Superior temporal gyrus (tissue), 1 donor: ENCODE measurements around the gene FAM236D.
"Not testable (repeated sequence)": the region's sequence is repeated elsewhere in the genome, so short reads cannot be mapped to it uniquely, and the experiment has no call there.

Experiments used
- DNase-seq: peaks from one replicate; pipeline ENCODE4 v3.0.0-alpha.2; 2016; ENCODE audit errors: extremely low spot score

FAM236D gene

GRCh38 chrX:72808110-72808509 is at the start of gene FAM236D:
Gene FAM236D (minus strand): TSS chrX:72808210. CDS start chrX:72808110, 100 bp downstream.
- not testable (repeated sequence) for DNase-seq

GRCh38 chrX:72837532-72837931 is 29.5 kb upstream of the FAM236D start:
- DNase-seq = not testable (repeated sequence)

- not testable (repeated sequence) for DNase-seq
Observed at GRCh38 chrX:72830701-72831100, 22.7 kb upstream of the FAM236D start.

GRCh38 chrX:72790390-72790789 is 17.6 kb downstream of the FAM236D start:
- not testable (repeated sequence) for DNase-seq

- not testable (repeated sequence) for DNase-seq
Observed at GRCh38 chrX:72788142-72788541, 19.9 kb downstream of the FAM236D start.

GRCh38 chrX:72783964-72784363 is 24.0 kb downstream of the FAM236D start:
- not testable (repeated sequence) for DNase-seq

- DNase-seq = not testable (repeated sequence)
Observed at GRCh38 chrX:72783365-72783936, 24.6 kb downstream of the FAM236D start.

GRCh38 chrX:72782560-72782959 is 25.4 kb downstream of the FAM236D start, which contains the start of gene FAM236B:
Gene FAM236B (minus strand): TSS chrX:72782660. CDS start chrX:72782560, 100 bp downstream.
- not testable (repeated sequence) for DNase-seq

- not testable (repeated sequence) for DNase-seq
Observed at GRCh38 chrX:72778146-72778545, 29.9 kb downstream of the FAM236D start.

- DNase-seq = not testable (repeated sequence)
Observed at GRCh38 chrX:72777467-72777790, 30.6 kb downstream of the FAM236D start.

GRCh38 chrX:72776653-72777466 is 31.1 kb downstream of the FAM236D start, which contains the start of gene DMRTC1B:
Gene DMRTC1B (plus strand): TSS chrX:72776890. CDS start chrX:72845136, 68,246 bp downstream.
- not testable (repeated sequence) for DNase-seq

GRCh38 chrX:72760454-72760853 is 47.6 kb downstream of the FAM236D start:
- DNase-seq = not testable (repeated sequence)
